Ishikawa (cell line): ENCODE measurements around the gene RBBP6.

Experiments
- CEBPB ChIP-seq: IDR thresholded peaks from 2 replicates; pipeline ENCODE4 v1.6.1; 2012
- CREB1 ChIP-seq: IDR thresholded peaks from 2 replicates; pipeline ENCODE4 v1.6.1; 2012; ENCODE audit warnings: low read depth
- EGR1 ChIP-seq: IDR thresholded peaks from 2 replicates; pipeline ENCODE4 v1.6.1; 2012
- EP300 ChIP-seq: IDR thresholded peaks from 2 replicates; pipeline ENCODE4 v1.6.1; 2012; ENCODE audit warnings: borderline replicate concordance
- FOXM1 ChIP-seq: IDR thresholded peaks from 2 replicates; pipeline ENCODE4 v1.6.1; 2012; ENCODE audit warnings: low read depth, borderline replicate concordance
- NFIC ChIP-seq: IDR thresholded peaks from 2 replicates; pipeline ENCODE4 v1.6.1; 2012
- RAD21 ChIP-seq: IDR thresholded peaks from 2 replicates; pipeline ENCODE4 v1.6.1; 2012; ENCODE audit warnings: low read depth
- REST ChIP-seq: IDR thresholded peaks from 2 replicates; pipeline ENCODE4 v1.6.1; 2012; ENCODE audit warnings: low read depth, mild to moderate bottlenecking
- TAF1 ChIP-seq: IDR thresholded peaks from 2 replicates; pipeline ENCODE4 v1.6.1; 2012; ENCODE audit warnings: low read depth, mild to moderate bottlenecking
- TCF12 ChIP-seq: IDR thresholded peaks from 2 replicates; pipeline ENCODE4 v1.6.1; 2012; ENCODE audit warnings: low read depth
- YY1 ChIP-seq: IDR thresholded peaks from 2 replicates; pipeline ENCODE4 v1.6.1; 2012; ENCODE audit warnings: low read depth
- ZBTB7A ChIP-seq: IDR thresholded peaks from 2 replicates; pipeline ENCODE4 v1.6.1; 2012; ENCODE audit warnings: low read depth
- TF ChIP-seq, protein P1 (sequence below): IDR thresholded peaks from 2 replicates; pipeline ENCODE4 v1.6.1; 2012
- TF ChIP-seq, protein P2 (sequence below): IDR thresholded peaks from 2 replicates; pipeline ENCODE4 v1.6.1; 2012

DNA sequence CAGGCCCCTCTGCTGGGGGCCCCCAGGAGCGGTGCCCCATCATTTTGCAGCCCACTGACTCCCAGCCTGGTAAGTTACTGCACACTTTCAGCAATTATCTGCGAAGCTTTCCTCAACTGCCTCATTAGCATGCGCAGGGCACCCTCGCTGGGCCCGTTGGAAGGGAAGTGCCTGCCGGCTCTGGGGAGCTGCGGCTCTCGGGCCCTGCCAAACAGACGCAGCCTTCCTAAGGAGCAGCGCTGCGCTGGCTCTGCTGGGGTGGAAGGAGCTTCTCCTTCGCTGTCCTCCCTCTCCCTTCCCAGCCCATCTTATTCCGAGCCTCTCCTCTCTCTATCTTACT, 71.0 kb downstream of the RBBP6 start:
- no peak for TF ChIP-seq NFIC
- TF ChIP-seq EGR1, result no peak
- TF ChIP-seq, protein P1, sequence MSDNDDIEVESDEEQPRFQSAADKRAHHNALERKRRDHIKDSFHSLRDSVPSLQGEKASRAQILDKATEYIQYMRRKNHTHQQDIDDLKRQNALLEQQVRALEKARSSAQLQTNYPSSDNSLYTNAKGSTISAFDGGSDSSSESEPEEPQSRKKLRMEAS, result no peak
- TF ChIP-seq EP300, result no peak
- TF ChIP-seq TAF1, result no peak
- no peak for TF ChIP-seq REST
- no peak for TF ChIP-seq YY1
- TF ChIP-seq FOXM1, result no peak
- TF ChIP-seq, protein P2, sequence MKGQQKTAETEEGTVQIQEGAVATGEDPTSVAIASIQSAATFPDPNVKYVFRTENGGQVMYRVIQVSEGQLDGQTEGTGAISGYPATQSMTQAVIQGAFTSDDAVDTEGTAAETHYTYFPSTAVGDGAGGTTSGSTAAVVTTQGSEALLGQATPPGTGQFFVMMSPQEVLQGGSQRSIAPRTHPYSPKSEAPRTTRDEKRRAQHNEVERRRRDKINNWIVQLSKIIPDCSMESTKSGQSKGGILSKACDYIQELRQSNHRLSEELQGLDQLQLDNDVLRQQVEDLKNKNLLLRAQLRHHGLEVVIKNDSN, result no peak
- TF ChIP-seq CREB1, result no peak
- no peak for TF ChIP-seq RAD21
- TF ChIP-seq ZBTB7A, result no peak
- no peak for TF ChIP-seq TCF12
- no peak for TF ChIP-seq CEBPB
